Parathyroid adenoma (tissue), 2 donors: ENCODE data around the gene CISD3.

ENCODE experiments used
- H2AFZ ChIP-seq: fragments of 300-600 bp; sonication (generic); one replicate; pipeline ENCODE4 v1.7.0; 2017; ENCODE audit warnings: antibody characterized with exemption, mild to moderate bottlenecking
- H3K27ac ChIP-seq: fragments of 300-600 bp; sonication (generic); one replicate; pipeline ENCODE4 v1.7.0; 2017
- H3K27me3 ChIP-seq: fragments of 300-600 bp; sonication (generic); one replicate; pipeline ENCODE4 v1.7.0; 2017; ENCODE audit warnings: low read length; ENCODE audit not compliant: control insufficient read depth, insufficient read depth
- H3K36me3 ChIP-seq: fragments of 300-600 bp; sonication (generic); one replicate; pipeline ENCODE4 v1.7.0; 2017; ENCODE audit warnings: low read length; ENCODE audit not compliant: control insufficient read depth, insufficient read depth
- H3K4me1 ChIP-seq: fragments of 300-600 bp; sonication (generic); one replicate; pipeline ENCODE4 v1.7.0; 2017; ENCODE audit warnings: control low read depth
- H3K4me2 ChIP-seq: fragments of 300-600 bp; sonication (generic); one replicate; pipeline ENCODE4 v1.7.0; 2017; ENCODE audit warnings: low read length
- H3K4me3 ChIP-seq: fragments of 300-600 bp; sonication (generic); one replicate; pipeline ENCODE4 v1.7.0; 2017; ENCODE audit warnings: low read depth, low read length
- H3K79me2 ChIP-seq: fragments of 300-600 bp; sonication (generic); one replicate; pipeline ENCODE4 v1.7.0; 2017; ENCODE audit warnings: control low read depth
- H3K9ac ChIP-seq: fragments of 300-600 bp; sonication (generic); one replicate; pipeline ENCODE4 v1.7.0; 2017; ENCODE audit warnings: mild to moderate bottlenecking
- H3K9me3 ChIP-seq: fragments of 300-600 bp; sonication (generic); one replicate; pipeline ENCODE4 v1.7.0; 2017; ENCODE audit warnings: low read length; ENCODE audit not compliant: control insufficient read depth
- CTCF ChIP-seq: fragments of 300-600 bp; sonication (generic); IDR thresholded peaks from one replicate; pipeline ENCODE4 v1.7.0; 2017; ENCODE audit warnings: antibody characterized with exemption, mild to moderate bottlenecking
- donor health status: primary hyperparathyroidism.

Gene CISD3

GRCh38 chr17:38748892-38749222 lies 18.7 kb downstream of the CISD3 start:
- Histone ChIP-seq H3K27me3 (no peaks in the 10 kb centered on the region), H3K4me3 (peak overlapping the region; percentile 88), H3K4me2 (peak overlapping the region; percentile 93), H3K36me3 (no peaks in the 10 kb centered on the region), H3K79me2 (peaks cover 23% of the 10 kb centered on the region), H2AFZ (peak overlapping the region; percentile 74), H3K4me1 (peaks cover 33% of the 10 kb centered on the region), H3K9ac (peak overlapping the region; percentile 85), H3K27ac (peak overlapping the region; percentile 96), H3K9me3 (no peaks in the 10 kb centered on the region)
- TF ChIP-seq CTCF = no peak

GRCh38 chr17:38749223-38750043 lies 19.3 kb downstream of the CISD3 start:
- Histone ChIP-seq H2AFZ (peak overlapping the region; percentile 74), H3K9me3 (no peaks in the 10 kb centered on the region), H3K79me2 (peaks cover 25% of the 10 kb centered on the region), H3K4me1 (peaks cover 31% of the 10 kb centered on the region), H3K27me3 (no peaks in the 10 kb centered on the region), H3K27ac (peak overlapping the region; percentile 96), H3K36me3 (no peaks in the 10 kb centered on the region), H3K9ac (peak overlapping the region; percentile 85), H3K4me3 (peak overlapping the region; percentile 88), H3K4me2 (peak overlapping the region; percentile 93)
- peak; percentile 21 for TF ChIP-seq CTCF

GRCh38 chr17:38750044-38750311 lies 19.8 kb downstream of the CISD3 start:
- peak overlapping the region; percentile 96 for H3K27ac ChIP-seq
- peaks cover 31% of the 10 kb centered on the region for H3K4me1 ChIP-seq
- H3K4me3 ChIP-seq = peak overlapping the region; percentile 88
- H3K36me3 ChIP-seq = no peaks in the 10 kb centered on the region
- TF ChIP-seq CTCF = no peak
- peaks cover 27% of the 10 kb centered on the region for H3K79me2 ChIP-seq
- peak overlapping the region; percentile 74 for H2AFZ ChIP-seq
- no peak overlapping the region for H3K9ac ChIP-seq
- peak overlapping the region; percentile 93 for H3K4me2 ChIP-seq
- no peaks in the 10 kb centered on the region for H3K9me3 ChIP-seq
- no peaks in the 10 kb centered on the region for H3K27me3 ChIP-seq

GRCh38 chr17:38750312-38751121 lies 20.4 kb downstream of the CISD3 start:
- peaks cover 31% of the 10 kb centered on the region for H3K4me1 ChIP-seq
- no peak overlapping the region for H3K9ac ChIP-seq
- no peaks in the 10 kb centered on the region for H3K9me3 ChIP-seq
- no peak for TF ChIP-seq CTCF
- peak overlapping the region; percentile 93 for H3K4me2 ChIP-seq
- no peaks in the 10 kb centered on the region for H3K27me3 ChIP-seq
- H3K27ac ChIP-seq = peak overlapping the region; percentile 96
- peak overlapping the region; percentile 97 for H3K4me3 ChIP-seq
- peak overlapping the region; percentile 74 for H2AFZ ChIP-seq
- no peaks in the 10 kb centered on the region for H3K36me3 ChIP-seq
- H3K79me2 ChIP-seq = peaks cover 30% of the 10 kb centered on the region
